Stimulated activated CD4-positive, alpha-beta T cell treated with anti-CD3 and anti-CD28 coated beads, TNF-alpha, amount 100 ng/mL, for 48 hours (primary cell): ENCODE results near the gene EDDM13.
"Not testable (repeated sequence)": the region's sequence is repeated elsewhere in the genome, so short reads cannot be mapped to it uniquely, and the experiment has no call there.

Experiments used
- DNase-seq, 3 donors: peaks; one replicate each; pipeline ENCODE4 v3.0.0-alpha.2; 2020; ENCODE audit warnings: low read depth in 3 of 3

EDDM13 gene

GRCh38 chr19:56295531-56296455 is 23.2 kb downstream of the EDDM13 start:
- DNase-seq, result no peak

- no peak for DNase-seq
Observed at GRCh38 chr19:56297010-56297409, 24.5 kb downstream of the EDDM13 start.

GRCh38 chr19:56299688-56300087 is 27.1 kb downstream of the EDDM13 start:
- no peak for DNase-seq

- no peak for DNase-seq
Observed at GRCh38 chr19:56301155-56301554, 28.6 kb downstream of the EDDM13 start.

GRCh38 chr19:56301886-56302620 is 29.5 kb downstream of the EDDM13 start:
- DNase-seq, result no peak

GRCh38 chr19:56304243-56304642 is 31.7 kb downstream of the EDDM13 start:
- no peak for DNase-seq

GRCh38 chr19:56306016-56306415 is 33.5 kb downstream of the EDDM13 start:
- no peak for DNase-seq

- not testable (repeated sequence) for DNase-seq
Observed at GRCh38 chr19:56307062-56307461, 34.5 kb downstream of the EDDM13 start.

GRCh38 chr19:56308792-56309191 is 36.2 kb downstream of the EDDM13 start:
- DNase-seq, result no peak

- DNase-seq, result peak; percentile 44 to 47 (median 46)
Observed at GRCh38 chr19:56309511-56310185, 37.1 kb downstream of the EDDM13 start.

GRCh38 chr19:56310462-56310861 is 37.9 kb downstream of the EDDM13 start:
- no peak for DNase-seq

GRCh38 chr19:56312342-56312741 is 39.8 kb downstream of the EDDM13 start:
- no peak for DNase-seq

GRCh38 chr19:56312787-56313657 is 40.5 kb downstream of the EDDM13 start:
- no peak for DNase-seq

- peak in 1 of 3 donors; percentile 14 for DNase-seq
Observed at GRCh38 chr19:56314018-56314380, 41.5 kb downstream of the EDDM13 start.

- DNase-seq, result peak; percentile 91 to 98 (median 94)
Observed at GRCh38 chr19:56314381-56315076, 42.0 kb downstream of the EDDM13 start, which contains the start of gene ZSCAN5A. TSS of gene ZSCAN5A (minus strand) at chr19:56314839. CDS start at chr19:56225046, 89,793 bp downstream.

- DNase-seq, result peak; percentile 74 to 84 (median 76)
Observed at GRCh38 chr19:56315077-56315828, 42.7 kb downstream of the EDDM13 start.

- no peak for DNase-seq
Observed at GRCh38 chr19:56316728-56317127, 44.2 kb downstream of the EDDM13 start.

- DNase-seq, result no peak
Observed at GRCh38 chr19:56317749-56318148, 45.2 kb downstream of the EDDM13 start.

GRCh38 chr19:56319991-56320390 is 47.4 kb downstream of the EDDM13 start:
- DNase-seq, result no peak
